BJ (cell line): Measurements from ENCODE around the gene COLEC12. TPM values are rescaled to one million over a fixed set of nuclear protein-coding genes. Genes with fewer than 3 reads are reported as not detected.

Experiments used
- CTCF ChIA-PET: fragments of 350-600 bp; formaldehyde crosslinking; extraction: SDS; loops from one replicate; lab custom pipeline; 2021; ENCODE audit warnings: antibody characterized with exemption, inconsistent platforms; lab: Yijun Ruan, JAX
- POLR2A ChIA-PET: fragments of 300-600 bp; sonication (Branson Sonifier 250); formaldehyde crosslinking; extraction: SDS; loops from one replicate; lab custom pipeline; 2021; ENCODE audit warnings: antibody characterized with exemption; lab: Charles Lee
- DNase-seq: peaks from one replicate; pipeline ENCODE4 v3.0.0-alpha.2; 2011; ENCODE audit warnings: low read depth
- H3K27me3 ChIP-seq: 2 replicates; pipeline ENCODE4 v1.6.0; 2011; ENCODE audit warnings: low read length; ENCODE audit not compliant: control insufficient read depth, insufficient read depth
- H3K36me3 ChIP-seq: 2 replicates; pipeline ENCODE4 v1.5.1; 2011; ENCODE audit warnings: low read length; ENCODE audit not compliant: control insufficient read depth, insufficient read depth
- H3K4me3 ChIP-seq: 2 replicates; pipeline ENCODE4 v1.5.1; 2011; ENCODE audit warnings: low read depth, mild to moderate bottlenecking, control low read depth, low read length
- polyA plus RNA-seq: library from polyadenylated mRNA; depleted of rRNA; stranded (reverse); fragments of >200 nt; gene quantifications from 2 replicates; pipeline ENCODE4 v1.2.3, GENCODE V29; 2011
- TF ChIP-seq, protein P1 (sequence below): IDR thresholded peaks from 2 replicates; pipeline ENCODE4 v1.5.1; 2011; ENCODE audit warnings: low read depth, mild to moderate bottlenecking, control low read depth, inconsistent platforms, low read length, moderate library complexity; ENCODE audit not compliant: insufficient read depth

The COLEC12 gene
- polyA plus RNA-seq, 1 experiment, result 41.1 TPM

DNA sequence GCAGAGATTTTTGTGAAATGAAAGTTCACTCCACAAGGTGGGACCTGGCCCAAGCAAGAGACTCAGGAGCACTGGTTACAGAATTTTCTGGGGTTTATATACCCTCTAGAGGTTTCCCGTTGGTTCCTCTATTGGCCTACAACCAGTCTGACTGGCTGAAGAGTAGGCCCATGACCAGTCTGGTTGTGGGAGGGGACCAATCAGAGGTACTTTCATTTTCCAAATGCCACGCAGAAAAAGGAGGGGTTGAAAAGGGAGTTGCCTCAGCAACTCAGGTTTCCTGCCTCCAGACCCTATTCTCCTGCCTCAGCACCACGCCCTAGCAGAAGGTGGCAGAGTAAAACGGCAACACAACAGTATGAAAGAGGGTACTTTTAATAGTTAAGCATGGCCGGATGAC is 98.4 kb downstream of the COLEC12 start:
- H3K36me3 ChIP-seq, result peaks cover 3% of the 10 kb centered on the region; the same call in 1 of the 2 replicates
- ChIA-PET CTCF (no interaction called here), POLR2A (no interaction called here)
- TF ChIP-seq, protein P1, sequence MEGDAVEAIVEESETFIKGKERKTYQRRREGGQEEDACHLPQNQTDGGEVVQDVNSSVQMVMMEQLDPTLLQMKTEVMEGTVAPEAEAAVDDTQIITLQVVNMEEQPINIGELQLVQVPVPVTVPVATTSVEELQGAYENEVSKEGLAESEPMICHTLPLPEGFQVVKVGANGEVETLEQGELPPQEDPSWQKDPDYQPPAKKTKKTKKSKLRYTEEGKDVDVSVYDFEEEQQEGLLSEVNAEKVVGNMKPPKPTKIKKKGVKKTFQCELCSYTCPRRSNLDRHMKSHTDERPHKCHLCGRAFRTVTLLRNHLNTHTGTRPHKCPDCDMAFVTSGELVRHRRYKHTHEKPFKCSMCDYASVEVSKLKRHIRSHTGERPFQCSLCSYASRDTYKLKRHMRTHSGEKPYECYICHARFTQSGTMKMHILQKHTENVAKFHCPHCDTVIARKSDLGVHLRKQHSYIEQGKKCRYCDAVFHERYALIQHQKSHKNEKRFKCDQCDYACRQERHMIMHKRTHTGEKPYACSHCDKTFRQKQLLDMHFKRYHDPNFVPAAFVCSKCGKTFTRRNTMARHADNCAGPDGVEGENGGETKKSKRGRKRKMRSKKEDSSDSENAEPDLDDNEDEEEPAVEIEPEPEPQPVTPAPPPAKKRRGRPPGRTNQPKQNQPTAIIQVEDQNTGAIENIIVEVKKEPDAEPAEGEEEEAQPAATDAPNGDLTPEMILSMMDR, result no peak
- H3K4me3 ChIP-seq, result no peak overlapping the region
- no peaks in the 10 kb centered on the region for H3K27me3 ChIP-seq
- DNase-seq, result no peak

DNA sequence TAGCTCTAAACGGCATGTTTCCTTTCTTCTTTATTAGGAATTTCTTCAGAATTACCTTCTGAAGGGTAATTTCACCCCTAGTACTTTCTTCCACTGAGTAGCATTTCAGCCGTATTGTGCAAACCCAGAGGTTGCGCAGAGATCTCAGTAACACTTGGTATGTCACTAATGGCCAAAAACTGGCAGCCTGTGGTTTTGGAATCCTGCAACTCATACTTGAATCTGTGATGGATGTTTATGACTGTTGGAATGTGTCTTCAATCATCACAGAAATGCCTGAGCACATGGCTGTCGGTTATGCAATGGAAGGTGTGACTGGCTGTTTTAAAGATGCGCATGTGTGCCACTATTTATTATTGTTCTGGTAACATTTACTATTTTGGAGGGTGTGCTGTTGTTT is 100.0 kb downstream of the COLEC12 start:
- DNase-seq, result peak; percentile 85
- no peaks in the 10 kb centered on the region for H3K27me3 ChIP-seq
- CTCF ChIA-PET, result interaction anchor here (1.2 to 1.9 kb wide), 2 partner anchors 8 to 172 kb away, joined by 3 to 5 read pairs; no protein-coding TSS in a partner anchor
- no peak overlapping the region for H3K4me3 ChIP-seq
- H3K36me3 ChIP-seq, result 0 out of 2 replicates have a peak, but pooled peaks cover 1% of the 10 kb centered on the region
- POLR2A ChIA-PET, result no interaction called here
- TF ChIP-seq, protein P1, result no peak

DNA sequence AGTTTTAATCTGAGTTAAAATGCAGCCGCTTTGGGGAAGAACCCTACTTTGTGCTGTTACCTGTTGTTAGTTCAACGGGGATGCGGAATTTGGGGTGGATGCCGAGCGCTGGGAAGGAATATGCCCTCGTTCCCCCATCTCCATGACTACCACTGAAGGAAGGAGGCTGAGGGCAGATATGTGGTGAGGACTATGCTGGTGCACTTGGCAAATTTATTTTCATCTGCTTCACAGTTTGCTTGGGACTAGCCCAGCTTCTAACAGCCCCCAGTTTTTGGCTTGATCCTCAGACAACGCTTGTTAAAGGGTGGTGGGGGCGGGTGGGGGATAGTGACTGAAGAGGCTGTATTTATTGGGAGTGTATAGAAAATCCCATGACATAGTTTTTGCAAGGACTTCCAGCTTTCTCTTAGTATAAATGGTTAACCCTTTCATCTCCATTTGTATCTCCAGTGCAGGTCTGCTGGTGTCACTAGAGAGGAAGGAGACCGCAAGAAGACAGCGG is 100.8 kb downstream of the COLEC12 start:
- TF ChIP-seq, protein P1, result no peak
- Histone ChIP-seq H3K27me3 (no peaks in the 10 kb centered on the region), H3K36me3 (0 out of 2 replicates have a peak, but pooled peaks cover 1% of the 10 kb centered on the region), H3K4me3 (no peak overlapping the region)
- CTCF ChIA-PET, result interaction anchor here (0.9 to 1.9 kb wide), 4 partner anchors 9 to 440 kb away, joined by 3 to 5 read pairs (median 4); no protein-coding TSS in a partner anchor
- DNase-seq, result no peak
- POLR2A ChIA-PET, result no interaction called here

DNA sequence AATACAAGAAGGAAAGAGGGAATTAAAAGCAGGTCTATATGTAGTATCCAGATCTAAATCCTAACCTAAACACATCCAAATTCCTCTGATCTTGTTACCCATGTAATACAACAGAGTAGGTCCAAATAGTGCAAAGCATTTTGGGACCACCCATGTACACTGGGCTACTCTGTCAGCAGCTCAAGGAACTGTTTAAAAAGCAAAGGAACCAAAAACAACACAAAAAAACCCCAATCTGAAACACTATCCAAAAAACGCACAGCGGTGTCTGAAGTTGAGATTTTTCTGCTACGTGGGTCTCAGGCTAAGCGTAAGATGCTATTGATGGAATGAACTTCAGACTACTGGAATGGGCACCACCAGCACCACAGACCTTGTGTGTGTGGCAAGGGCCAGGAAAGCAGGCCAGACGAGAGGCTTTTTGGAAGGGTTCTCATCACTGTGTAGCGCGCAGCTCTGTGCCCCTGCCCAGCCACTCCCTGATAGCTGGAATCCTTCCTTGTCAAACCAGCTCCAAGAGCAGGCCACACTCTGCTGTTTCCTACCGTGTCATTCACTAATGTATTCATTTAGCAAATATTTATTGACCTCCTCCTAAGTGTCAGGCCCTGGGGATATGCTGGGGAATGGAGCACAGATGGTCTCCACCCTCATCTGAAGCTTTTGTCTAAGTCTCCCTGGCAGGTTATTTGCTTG is 101.4 kb downstream of the COLEC12 start:
- CTCF ChIA-PET, result interaction anchor here (0.9 to 1.9 kb wide), 3 partner anchors 10 to 440 kb away, joined by 3 to 5 read pairs (median 4); no protein-coding TSS in a partner anchor
- no peaks in the 10 kb centered on the region for H3K27me3 ChIP-seq
- POLR2A ChIA-PET, result no interaction called here
- no peak overlapping the region for H3K4me3 ChIP-seq
- no peak for DNase-seq
- TF ChIP-seq, protein P1, result no peak
- H3K36me3 ChIP-seq, result 0 out of 2 replicates have a peak, but pooled peaks cover 1% of the 10 kb centered on the region

DNA sequence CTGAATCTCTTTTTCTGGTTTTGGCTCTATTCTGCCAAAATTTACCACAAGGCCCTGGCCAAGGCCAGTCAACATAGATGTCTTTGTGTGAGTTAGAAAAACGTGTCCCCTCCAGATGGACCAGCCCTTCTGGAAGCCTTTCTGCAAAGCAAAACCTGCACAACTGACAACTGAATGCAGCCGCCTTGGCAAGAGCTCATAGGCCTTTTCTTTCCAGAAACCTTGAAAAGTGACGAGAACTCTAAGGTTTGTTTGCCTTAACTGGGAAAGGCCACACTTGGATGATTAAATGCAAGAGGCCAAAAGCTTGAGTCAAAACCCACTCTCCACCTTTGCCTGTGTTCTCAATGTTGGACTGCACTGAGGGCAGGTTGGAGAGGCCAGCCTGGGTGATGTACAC is 103.9 kb downstream of the COLEC12 start:
- POLR2A ChIA-PET, result no interaction called here

More for the DNA sequence above, 103.9 kb downstream of the COLEC12 start:
- TF ChIP-seq, protein P1, result no peak
- no peak overlapping the region for H3K4me3 ChIP-seq
- DNase-seq, result no peak
- CTCF ChIA-PET, result interaction anchor here (1.2 kb wide), 1 partner anchor 34 kb away, joined by 3 read pairs; no protein-coding TSS in a partner anchor
- H3K36me3 ChIP-seq, result no peaks in the 10 kb centered on the region
- H3K27me3 ChIP-seq, result no peaks in the 10 kb centered on the region
